ENCODE data around the gene MAP3K13. TPM values are rescaled to one million over a fixed set of nuclear protein-coding genes. Genes with fewer than 3 reads are reported as not detected.

Gene MAP3K13
- total and polyA plus RNA-seq, 3 experiments from 2014 or later: 14.1 to 41.0 (median 15.2) TPM

- Histone ChIP-seq H3K4me3 (ENCODE audit: low read length) (no peak overlapping the region), H3K27ac (ENCODE audit: low read depth, low read length) (no peak overlapping the region), H3K27me3 (ENCODE audit: insufficient read depth, low read length, poor library complexity, severe bottlenecking) (no peaks in the 10 kb centered on the region), H3K36me3 (ENCODE audit: insufficient read depth, low read length) (no peaks in the 10 kb centered on the region), H3K9me3 (ENCODE audit: low read length) (no peaks in the 10 kb centered on the region), H3K4me1 (ENCODE audit: insufficient read depth, low read length) (no peaks in the 10 kb centered on the region)
- DNase-seq: no peak
- Mint-ChIP-seq H3K27ac (no peak overlapping the region), H3K27me3 (peaks cover 4 to 5% of the 10 kb centered on the region in 2 donors), H3K4me1 (no peaks in the 10 kb centered on the region), H3K9me3 (no peaks in the 10 kb centered on the region), H3K4me3 (no peak overlapping the region), H3K36me3 (no peaks in the 10 kb centered on the region)
- ChIA-PET POLR2A (no interaction called here), CTCF (no interaction called here)
These were observed 34.7 kb downstream of the MAP3K13 start for GRCh38 chr3:185397676-185398075.

GRCh38 chr3:185399737-185400667, 37.1 kb downstream of the MAP3K13 start:
- Mint-ChIP-seq H3K9me3 (no peaks in the 10 kb centered on the region), H3K4me1 (no peaks in the 10 kb centered on the region), H3K4me3 (no peak overlapping the region), H3K36me3 (no peaks in the 10 kb centered on the region), H3K27me3 (peaks cover 0 to 3% of the 10 kb centered on the region in 2 donors), H3K27ac (no peak overlapping the region)
- H3K4me3 ChIP-seq (ENCODE audit: low read length): no peak overlapping the region
- no peak overlapping the region for H3K27ac ChIP-seq (ENCODE audit: low read depth, low read length)
- H3K4me1 ChIP-seq (ENCODE audit: insufficient read depth, low read length): no peaks in the 10 kb centered on the region
- no peaks in the 10 kb centered on the region for H3K36me3 ChIP-seq (ENCODE audit: insufficient read depth, low read length)
- no peak for DNase-seq
- POLR2A ChIA-PET: no interaction called here
- H3K27me3 ChIP-seq (ENCODE audit: insufficient read depth, low read length, poor library complexity, severe bottlenecking): no peaks in the 10 kb centered on the region
- CTCF ChIA-PET: no interaction called here
- no peaks in the 10 kb centered on the region for H3K9me3 ChIP-seq (ENCODE audit: low read length)

GRCh38 chr3:185400866-185401265, 37.9 kb downstream of the MAP3K13 start:
- Histone ChIP-seq H3K4me3 (ENCODE audit: low read length) (no peak overlapping the region), H3K4me1 (ENCODE audit: insufficient read depth, low read length) (no peaks in the 10 kb centered on the region), H3K27ac (ENCODE audit: low read depth, low read length) (no peak overlapping the region), H3K27me3 (ENCODE audit: insufficient read depth, low read length, poor library complexity, severe bottlenecking) (no peaks in the 10 kb centered on the region), H3K9me3 (ENCODE audit: low read length) (no peaks in the 10 kb centered on the region), H3K36me3 (ENCODE audit: insufficient read depth, low read length) (no peaks in the 10 kb centered on the region)
- H3K9me3 Mint-ChIP-seq: no peaks in the 10 kb centered on the region
- no peak for DNase-seq
- peaks cover 0 to 3% of the 10 kb centered on the region in 2 donors for H3K27me3 Mint-ChIP-seq
- no peaks in the 10 kb centered on the region for H3K4me1 Mint-ChIP-seq
- no peak overlapping the region for H3K27ac Mint-ChIP-seq
- H3K36me3 Mint-ChIP-seq: no peaks in the 10 kb centered on the region
- POLR2A ChIA-PET: no interaction called here
- CTCF ChIA-PET: no interaction called here
- H3K4me3 Mint-ChIP-seq: no peak overlapping the region

- H3K4me3 ChIP-seq (ENCODE audit: low read length): no peak overlapping the region
- no peaks in the 10 kb centered on the region for H3K27me3 ChIP-seq (ENCODE audit: insufficient read depth, low read length, poor library complexity, severe bottlenecking)
- no peaks in the 10 kb centered on the region for H3K9me3 ChIP-seq (ENCODE audit: low read length)
- H3K4me1 ChIP-seq (ENCODE audit: insufficient read depth, low read length): no peaks in the 10 kb centered on the region
- no peaks in the 10 kb centered on the region for H3K36me3 ChIP-seq (ENCODE audit: insufficient read depth, low read length)
- POLR2A ChIA-PET: no interaction called here
- CTCF ChIA-PET: no interaction called here
- no peak overlapping the region for H3K27ac Mint-ChIP-seq
- no peak overlapping the region for H3K27ac ChIP-seq (ENCODE audit: low read depth, low read length)
- H3K9me3 Mint-ChIP-seq: no peaks in the 10 kb centered on the region
- H3K36me3 Mint-ChIP-seq: no peaks in the 10 kb centered on the region
- H3K27me3 Mint-ChIP-seq: peaks cover 0 to 3% of the 10 kb centered on the region in 2 donors
- H3K4me3 Mint-ChIP-seq: no peak overlapping the region
- H3K4me1 Mint-ChIP-seq: no peaks in the 10 kb centered on the region
- no peak for DNase-seq
These were observed 38.5 kb downstream of the MAP3K13 start for GRCh38 chr3:185401319-185401955.

GRCh38 chr3:185402561-185402960, 39.6 kb downstream of the MAP3K13 start:
- Histone ChIP-seq H3K4me3 (ENCODE audit: low read length) (no peak overlapping the region), H3K36me3 (ENCODE audit: insufficient read depth, low read length) (no peaks in the 10 kb centered on the region), H3K4me1 (ENCODE audit: insufficient read depth, low read length) (no peaks in the 10 kb centered on the region), H3K9me3 (ENCODE audit: low read length) (no peaks in the 10 kb centered on the region), H3K27me3 (ENCODE audit: insufficient read depth, low read length, poor library complexity, severe bottlenecking) (no peaks in the 10 kb centered on the region), H3K27ac (ENCODE audit: low read depth, low read length) (no peak overlapping the region)
- peaks cover 0 to 3% of the 10 kb centered on the region in 2 donors for H3K27me3 Mint-ChIP-seq
- H3K9me3 Mint-ChIP-seq: no peaks in the 10 kb centered on the region
- POLR2A ChIA-PET: no interaction called here
- no peak overlapping the region for H3K4me3 Mint-ChIP-seq
- CTCF ChIA-PET: no interaction called here
- DNase-seq: no peak
- no peaks in the 10 kb centered on the region for H3K36me3 Mint-ChIP-seq
- H3K27ac Mint-ChIP-seq: no peak overlapping the region
- H3K4me1 Mint-ChIP-seq: no peaks in the 10 kb centered on the region

GRCh38 chr3:185403002-185403401, 40.1 kb downstream of the MAP3K13 start:
- Mint-ChIP-seq H3K36me3 (no peaks in the 10 kb centered on the region), H3K9me3 (no peaks in the 10 kb centered on the region), H3K27me3 (peaks cover 0 to 1% of the 10 kb centered on the region in 2 donors), H3K4me3 (no peak overlapping the region), H3K27ac (no peak overlapping the region), H3K4me1 (no peaks in the 10 kb centered on the region)
- ChIA-PET CTCF (no interaction called here), POLR2A (no interaction called here)
- Histone ChIP-seq H3K9me3 (ENCODE audit: low read length) (no peaks in the 10 kb centered on the region), H3K27me3 (ENCODE audit: insufficient read depth, low read length, poor library complexity, severe bottlenecking) (no peaks in the 10 kb centered on the region), H3K4me3 (ENCODE audit: low read length) (no peak overlapping the region), H3K27ac (ENCODE audit: low read depth, low read length) (no peak overlapping the region), H3K4me1 (ENCODE audit: insufficient read depth, low read length) (no peaks in the 10 kb centered on the region), H3K36me3 (ENCODE audit: insufficient read depth, low read length) (no peaks in the 10 kb centered on the region)
- no peak for DNase-seq

DNA sequence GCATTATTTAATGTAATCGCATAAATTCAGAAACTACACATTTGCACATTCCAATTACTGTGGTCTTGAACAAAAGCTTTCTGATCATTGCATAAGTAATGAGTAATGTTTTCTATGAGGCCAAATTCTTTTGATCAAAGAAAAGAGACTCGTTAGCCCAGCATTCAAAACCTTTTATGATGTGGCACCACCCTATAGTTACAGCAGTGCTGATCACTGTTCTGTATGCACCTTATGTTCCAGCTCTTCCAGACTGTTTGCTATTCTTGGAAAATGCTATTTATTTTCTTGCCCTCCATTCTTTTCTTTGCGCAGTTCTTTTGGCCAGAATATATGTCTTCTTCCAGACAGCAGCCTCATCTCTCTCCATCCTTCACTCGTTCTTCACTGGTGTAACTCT, 42.3 kb downstream of the MAP3K13 start:
- no peaks in the 10 kb centered on the region for H3K4me1 Mint-ChIP-seq
- no peaks in the 10 kb centered on the region for H3K36me3 Mint-ChIP-seq
- Histone ChIP-seq H3K9me3 (ENCODE audit: low read length) (no peaks in the 10 kb centered on the region), H3K36me3 (ENCODE audit: insufficient read depth, low read length) (no peaks in the 10 kb centered on the region), H3K27me3 (ENCODE audit: insufficient read depth, low read length, poor library complexity, severe bottlenecking) (no peaks in the 10 kb centered on the region), H3K4me1 (ENCODE audit: insufficient read depth, low read length) (no peaks in the 10 kb centered on the region), H3K27ac (ENCODE audit: low read depth, low read length) (no peak overlapping the region), H3K4me3 (ENCODE audit: low read length) (no peak overlapping the region)
- H3K4me3 Mint-ChIP-seq: no peak overlapping the region
- no peaks in the 10 kb centered on the region for H3K9me3 Mint-ChIP-seq
- H3K27me3 Mint-ChIP-seq: peaks cover 2 to 6% of the 10 kb centered on the region in 2 donors
- H3K27ac Mint-ChIP-seq: no peak overlapping the region
- CTCF ChIA-PET: no interaction called here
- POLR2A ChIA-PET: no interaction called here
- no peak for DNase-seq

DNA sequence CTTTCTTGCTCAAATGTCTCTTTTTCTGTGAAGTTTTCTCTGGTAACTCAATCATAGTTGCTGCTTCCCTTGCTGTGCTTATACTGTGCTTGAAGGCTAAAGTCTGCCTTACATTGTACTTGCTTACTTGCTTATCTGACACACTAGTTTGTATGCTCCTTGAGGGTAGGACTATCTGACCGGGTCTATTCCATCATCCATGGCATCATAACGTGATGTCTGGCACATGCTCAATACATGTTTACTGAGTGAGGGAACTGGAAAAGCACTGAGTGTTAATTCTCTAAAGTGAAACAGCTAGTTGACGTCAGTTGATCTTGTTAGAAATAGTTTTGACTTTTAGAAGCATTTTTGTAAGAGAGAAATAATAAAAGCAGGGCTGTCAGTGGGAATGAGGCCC, 42.7 kb downstream of the MAP3K13 start:
- H3K27me3 ChIP-seq (ENCODE audit: insufficient read depth, low read length, poor library complexity, severe bottlenecking): no peaks in the 10 kb centered on the region
- H3K27ac ChIP-seq (ENCODE audit: low read depth, low read length): no peak overlapping the region
- H3K36me3 Mint-ChIP-seq: no peaks in the 10 kb centered on the region
- peaks cover 2 to 6% of the 10 kb centered on the region in 2 donors for H3K27me3 Mint-ChIP-seq
- no peaks in the 10 kb centered on the region for H3K9me3 ChIP-seq (ENCODE audit: low read length)
- no peak overlapping the region for H3K27ac Mint-ChIP-seq
- DNase-seq: no peak
- no peak overlapping the region for H3K4me3 Mint-ChIP-seq
- no peaks in the 10 kb centered on the region for H3K9me3 Mint-ChIP-seq
- H3K4me1 Mint-ChIP-seq: no peaks in the 10 kb centered on the region
- POLR2A ChIA-PET: no interaction called here
- H3K36me3 ChIP-seq (ENCODE audit: insufficient read depth, low read length): no peaks in the 10 kb centered on the region
- no peaks in the 10 kb centered on the region for H3K4me1 ChIP-seq (ENCODE audit: insufficient read depth, low read length)
- CTCF ChIA-PET: no interaction called here
- no peak overlapping the region for H3K4me3 ChIP-seq (ENCODE audit: low read length)

Measured in CD8-positive, alpha-beta memory T cell (primary cell).